Activated naive CD4-positive, alpha-beta T cell treated with anti-CD3 and anti-CD28 coated beads for 36 hours (primary cell): Measurements from ENCODE around the gene PARD6A. TPM values are rescaled to one million over a fixed set of nuclear protein-coding genes. Genes with fewer than 3 reads are reported as not detected.

Experiments
- CTCF ChIA-PET: fragments of 350-600 bp; sonication (Branson Sonifier 250); formaldehyde crosslinking; loops from one replicate; lab custom pipeline; 2021; ENCODE audit warnings: antibody characterized with exemption; lab: Charles Lee
- DNase-seq: peaks from one replicate; pipeline ENCODE4 v3.0.0-alpha.2; 2020
- H3K27ac Mint-ChIP-seq: one replicate; pipeline ENCODE4 v1.8.0; 2021; ENCODE audit warnings: mild to moderate bottlenecking, mixed read lengths
- H3K27me3 Mint-ChIP-seq: one replicate; pipeline ENCODE4 v1.8.0; 2021; ENCODE audit warnings: low read depth, mixed read lengths
- H3K36me3 Mint-ChIP-seq: one replicate; pipeline ENCODE4 v1.8.0; 2021; ENCODE audit warnings: low read depth, mixed read lengths
- H3K4me1 Mint-ChIP-seq: one replicate; pipeline ENCODE4 v1.8.0; 2021; ENCODE audit warnings: low read depth, mixed read lengths
- H3K4me3 Mint-ChIP-seq: one replicate; pipeline ENCODE4 v1.8.0; 2021; ENCODE audit warnings: mild to moderate bottlenecking, moderate library complexity, mixed read lengths
- H3K9me3 Mint-ChIP-seq: one replicate; pipeline ENCODE4 v1.8.0; 2021; ENCODE audit warnings: mixed read lengths
- intact Hi-C: fragments of 100-400 bp; cut with micrococcal nuclease; formaldehyde crosslinking; loops from one replicate; pipeline ENCODE4 v1.15.1; 2023
- total RNA-seq, 2 experiments: library from RNA; stranded (reverse); gene quantifications; one replicate each; pipeline ENCODE4 v1.2.3, GENCODE V29; 2021

Gene PARD6A
- total RNA-seq, 2 experiments from 2014 or later, result 7.3 to 8.4 TPM

DNA sequence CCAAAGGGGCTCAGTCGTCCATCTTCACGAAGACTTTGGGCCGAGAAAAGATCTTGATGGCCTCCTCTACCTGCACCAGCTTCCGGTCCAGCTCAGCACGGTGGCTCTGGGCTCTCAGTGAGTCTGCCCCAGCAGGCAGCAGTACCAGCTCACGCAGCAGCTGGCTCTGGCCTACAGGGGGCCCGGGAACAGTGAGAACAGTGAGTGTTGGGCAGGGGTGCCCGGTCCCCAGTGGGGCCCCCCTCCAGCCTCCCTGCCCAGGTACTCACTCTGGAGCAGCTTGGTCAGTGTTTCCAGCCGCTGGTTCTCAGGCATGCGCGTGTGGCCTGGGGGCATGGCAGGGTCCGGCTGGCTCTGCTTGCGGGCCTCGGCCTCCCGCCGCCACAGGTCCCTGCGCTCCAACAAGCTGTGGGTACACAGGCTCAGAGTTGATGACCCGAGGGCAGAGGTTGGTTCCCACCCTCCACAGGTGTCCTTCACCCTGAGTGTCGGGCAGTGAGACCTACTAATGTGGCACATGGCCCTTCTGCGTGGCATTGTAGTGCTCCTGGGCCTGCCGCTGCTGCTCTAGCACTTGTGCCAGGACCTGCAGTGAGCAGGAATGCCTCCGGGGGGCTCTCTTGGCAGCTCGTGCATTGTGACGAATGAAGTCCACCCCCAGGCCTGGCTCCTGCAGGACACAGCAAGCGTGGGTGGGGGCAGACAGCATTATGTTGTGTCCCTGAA lies 2.6 kb downstream of the PARD6A start:
- H3K27me3 Mint-ChIP-seq, result no peaks in the 10 kb centered on the region
- peak; percentile 56 for DNase-seq
- no peak overlapping the region for H3K4me3 Mint-ChIP-seq
- intact Hi-C loops, result no loop called here
- H3K27ac Mint-ChIP-seq, result no peak overlapping the region
- H3K36me3 Mint-ChIP-seq, result peaks cover 1% of the 10 kb centered on the region
- H3K9me3 Mint-ChIP-seq, result no peaks in the 10 kb centered on the region
- CTCF ChIA-PET, result interaction anchor here (0.5 to 13.5 kb wide), 9 partner anchors 9 to 272 kb away, joined by 3 to 131 read pairs (median 4); no protein-coding TSS in a partner anchor
- H3K4me1 Mint-ChIP-seq, result peaks cover 31% of the 10 kb centered on the region

DNA sequence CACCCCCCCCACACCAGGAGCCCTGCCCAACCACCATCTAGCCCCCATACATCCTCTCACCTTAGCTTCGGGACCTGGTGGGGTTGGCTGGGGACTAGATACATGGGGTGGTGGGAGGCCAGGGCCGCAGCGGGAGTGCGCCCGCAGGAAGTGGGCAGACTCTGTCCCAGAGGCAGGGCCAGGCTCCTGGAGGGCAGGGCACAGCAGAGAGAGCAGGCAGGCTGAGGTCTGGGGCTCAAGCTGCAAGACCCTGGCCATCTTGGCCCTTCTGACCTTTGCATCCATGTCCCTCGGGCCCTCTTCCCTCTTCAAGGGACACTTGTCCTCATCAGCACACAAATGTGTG lies 3.1 kb downstream of the PARD6A start:
- H3K4me1 Mint-ChIP-seq, result peaks cover 28% of the 10 kb centered on the region
- no peak overlapping the region for H3K4me3 Mint-ChIP-seq
- no peak overlapping the region for H3K27ac Mint-ChIP-seq
- H3K9me3 Mint-ChIP-seq, result no peaks in the 10 kb centered on the region
- no peaks in the 10 kb centered on the region for H3K27me3 Mint-ChIP-seq
- H3K36me3 Mint-ChIP-seq, result peaks cover 1% of the 10 kb centered on the region
- no peak for DNase-seq
- CTCF ChIA-PET, result interaction anchor here (0.7 to 13.5 kb wide), 6 partner anchors 8 to 272 kb away, joined by 3 to 131 read pairs (median 5); no protein-coding TSS in a partner anchor
- intact Hi-C loops, result no loop called here

- Mint-ChIP-seq H3K9me3 (no peaks in the 10 kb centered on the region), H3K27ac (no peak overlapping the region), H3K4me1 (peaks cover 24% of the 10 kb centered on the region), H3K36me3 (peaks cover 1% of the 10 kb centered on the region), H3K4me3 (no peak overlapping the region), H3K27me3 (no peaks in the 10 kb centered on the region)
- no peak for DNase-seq
- CTCF ChIA-PET, result interaction anchor here (0.7 to 13.5 kb wide), 5 partner anchors 10 to 271 kb away, joined by 3 to 131 read pairs (median 4); no protein-coding TSS in a partner anchor
- intact Hi-C loops, result no loop called here
Observed at GRCh38 chr16:67664258-67664657, 3.5 kb downstream of the PARD6A start.

- CTCF ChIA-PET, result interaction anchor here (0.8 to 13.5 kb wide), 3 partner anchors 9 to 144 kb away, joined by 3 to 131 read pairs (median 3); no protein-coding TSS in a partner anchor
- H3K27me3 Mint-ChIP-seq, result no peaks in the 10 kb centered on the region
- intact Hi-C loops, result no loop called here
- H3K4me3 Mint-ChIP-seq, result no peak overlapping the region
- no peak for DNase-seq
- peaks cover 1% of the 10 kb centered on the region for H3K36me3 Mint-ChIP-seq
- no peaks in the 10 kb centered on the region for H3K9me3 Mint-ChIP-seq
- H3K27ac Mint-ChIP-seq, result no peak overlapping the region
- peaks cover 23% of the 10 kb centered on the region for H3K4me1 Mint-ChIP-seq
Observed at GRCh38 chr16:67664871-67665270, 4.1 kb downstream of the PARD6A start.

DNA sequence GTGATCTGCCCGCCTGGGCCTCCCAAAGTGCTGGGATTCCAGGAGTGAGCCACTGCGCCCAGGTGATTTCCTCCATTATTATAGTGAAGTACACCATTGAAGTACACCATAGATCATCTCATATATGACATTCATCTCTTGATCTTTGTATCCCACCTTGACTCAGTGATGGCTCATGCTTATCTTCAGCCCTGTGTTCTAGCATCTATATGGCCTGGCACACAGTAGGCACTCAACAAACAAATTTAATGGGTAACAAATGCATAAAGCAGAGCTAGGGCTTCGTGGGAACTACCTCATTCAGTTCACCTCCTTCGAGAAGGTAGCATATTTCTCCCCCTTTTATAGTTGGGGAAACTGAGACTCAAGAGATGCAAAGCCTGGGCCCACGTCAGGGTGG lies 4.8 kb downstream of the PARD6A start:
- H3K9me3 Mint-ChIP-seq, result no peaks in the 10 kb centered on the region
- H3K27me3 Mint-ChIP-seq, result no peaks in the 10 kb centered on the region
- peaks cover 23% of the 10 kb centered on the region for H3K4me1 Mint-ChIP-seq
- peak overlapping the region; percentile 75 for H3K4me3 Mint-ChIP-seq
- peaks cover 1% of the 10 kb centered on the region for H3K36me3 Mint-ChIP-seq
- no peak for DNase-seq
- H3K27ac Mint-ChIP-seq, result no peak overlapping the region
- CTCF ChIA-PET, result interaction anchor here (0.6 to 13.5 kb wide), 6 partner anchors 11 to 297 kb away, joined by 3 to 131 read pairs (median 5); no protein-coding TSS in a partner anchor
- intact Hi-C loops, result no loop called here

DNA sequence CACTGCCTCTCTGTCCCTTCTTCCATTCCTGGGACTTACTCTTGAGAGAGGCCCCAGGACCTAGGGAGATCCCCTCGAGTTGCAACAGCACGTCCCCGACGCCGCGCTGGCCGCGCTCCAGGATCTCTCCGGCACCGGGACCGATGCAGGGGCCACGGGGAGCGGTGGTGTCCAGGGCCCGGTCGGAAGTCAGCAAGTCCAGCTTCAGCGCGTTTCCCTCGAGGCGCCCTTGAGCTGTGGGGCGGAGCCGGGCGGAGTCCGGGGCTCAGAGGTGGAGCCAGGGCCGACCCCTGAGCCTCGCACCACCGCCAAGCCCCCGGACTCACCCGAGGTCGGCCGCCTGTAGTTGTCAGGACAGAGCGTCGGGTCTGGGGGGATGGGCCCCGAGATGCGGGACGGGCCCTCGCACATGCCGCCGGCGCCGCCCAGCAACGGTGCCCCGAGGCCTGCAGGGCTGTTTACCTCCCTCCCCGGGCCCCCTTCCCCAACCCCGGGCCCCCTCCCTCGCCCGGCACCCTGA lies 5.3 kb downstream of the PARD6A start:
- no peak overlapping the region for H3K27ac Mint-ChIP-seq

GRCh38 chr16:67666559-67667452 lies 6.0 kb downstream of the PARD6A start, which contains the start of the genes C16orf86 and ENKD1:
TSS of gene C16orf86 (plus strand) at chr16:67666814. CDS start at chr16:67666971, 157 bp downstream.
TSS of gene ENKD1 (minus strand) at chr16:67666750. CDS start at chr16:67666442, 308 bp downstream.
- no peaks in the 10 kb centered on the region for H3K9me3 Mint-ChIP-seq
- no peaks in the 10 kb centered on the region for H3K27me3 Mint-ChIP-seq
- peak within 1 kb of the TSS; percentile 30 for H3K27ac Mint-ChIP-seq
- H3K4me1 Mint-ChIP-seq, result peaks cover 17% of the 10 kb centered on the region
- H3K4me3 Mint-ChIP-seq, result peak within 1 kb of the TSS; percentile 90
- peaks cover 1% of the 10 kb centered on the region for H3K36me3 Mint-ChIP-seq
- peak; percentile 84 for DNase-seq
- CTCF ChIA-PET, result interaction anchor here (0.6 to 13.5 kb wide), 18 partner anchors 8 to 217 kb away, joined by 3 to 131 read pairs (median 4); partner anchors contain the start of genes CARMIL2, CTCF and RANBP10
- intact Hi-C loops, result loop anchor here (1.0 kb wide), 1 partner anchor 139 kb away; the partner anchor contains the start of genes RANBP10 and TSNAXIP1

More for the DNA sequence above, 5.3 kb downstream of the PARD6A start:
- Mint-ChIP-seq H3K4me1 (peaks cover 22% of the 10 kb centered on the region), H3K36me3 (peaks cover 1% of the 10 kb centered on the region), H3K9me3 (no peaks in the 10 kb centered on the region), H3K27me3 (no peaks in the 10 kb centered on the region), H3K4me3 (peak overlapping the region; percentile 75)
- CTCF ChIA-PET, result interaction anchor here (0.6 to 13.5 kb wide), 8 partner anchors 10 to 297 kb away, joined by 3 to 131 read pairs (median 5); partner anchors contain the start of gene CTCF
- intact Hi-C loops, result loop anchor here (1.0 kb wide), 1 partner anchor 140 kb away; the partner anchor contains the start of genes RANBP10 and TSNAXIP1
- no peak for DNase-seq

- peak overlapping the region; percentile 90 for H3K4me3 Mint-ChIP-seq
- CTCF ChIA-PET, result interaction anchor here (0.6 to 13.5 kb wide), 18 partner anchors 9 to 217 kb away, joined by 3 to 131 read pairs (median 4); partner anchors contain the start of genes CARMIL2, CTCF and RANBP10
- intact Hi-C loops, result no loop called here
- H3K36me3 Mint-ChIP-seq, result peaks cover 1% of the 10 kb centered on the region
- H3K27ac Mint-ChIP-seq, result no peak overlapping the region
- no peaks in the 10 kb centered on the region for H3K9me3 Mint-ChIP-seq
- H3K27me3 Mint-ChIP-seq, result no peaks in the 10 kb centered on the region
- peaks cover 17% of the 10 kb centered on the region for H3K4me1 Mint-ChIP-seq
- no peak for DNase-seq
Observed at GRCh38 chr16:67667453-67667816, 6.7 kb downstream of the PARD6A start.

- Mint-ChIP-seq H3K36me3 (peaks cover 1% of the 10 kb centered on the region), H3K27me3 (no peaks in the 10 kb centered on the region), H3K9me3 (no peaks in the 10 kb centered on the region), H3K4me3 (peak overlapping the region; percentile 90), H3K27ac (no peak overlapping the region), H3K4me1 (peaks cover 17% of the 10 kb centered on the region)
- intact Hi-C loops, result loop anchor here (1.0 kb wide), 5 partner anchors 8 to 187 kb away; partner anchors contain the start of genes ACD, ATP6V0D1, CTCF and PARD6A
- CTCF ChIA-PET, result interaction anchor here (0.6 to 13.5 kb wide), 22 partner anchors 8 to 216 kb away, joined by 3 to 131 read pairs (median 4); partner anchors contain the start of genes CARMIL2, CTCF, GFOD2 and RANBP10
- DNase-seq, result peak; percentile 91
Observed at GRCh38 chr16:67667817-67668494, 7.2 kb downstream of the PARD6A start.

GRCh38 chr16:67668495-67669157 lies 7.9 kb downstream of the PARD6A start:
- no peak overlapping the region for H3K27ac Mint-ChIP-seq
- peak; percentile 21 for DNase-seq

More at GRCh38 chr16:67668495-67669157, 7.9 kb downstream of the PARD6A start:
- CTCF ChIA-PET, result interaction anchor here (0.6 to 13.5 kb wide), 14 partner anchors 10 to 184 kb away, joined by 3 to 131 read pairs (median 4); partner anchors contain the start of genes CTCF and GFOD2
- Mint-ChIP-seq H3K9me3 (no peaks in the 10 kb centered on the region), H3K4me1 (peaks cover 17% of the 10 kb centered on the region), H3K4me3 (no peak overlapping the region), H3K27me3 (no peaks in the 10 kb centered on the region), H3K36me3 (peaks cover 1% of the 10 kb centered on the region)
- intact Hi-C loops, result loop anchor here (1.0 kb wide), 5 partner anchors 8 to 187 kb away; partner anchors contain the start of genes ACD, ATP6V0D1, CTCF and PARD6A
